Activated CD4-positive, alpha-beta T cell treated with anti-CD3 and anti-CD28 coated beads, Interleukin-10, Interleukin-2, amounts not matched to agents 100 ng/mL and 50 ng/mL, durations not matched to agents 16 hours and 8 hours (primary cell): ENCODE results near the gene CBFA2T2.

Source experiments
- DNase-seq: peaks from one replicate; pipeline ENCODE4 v3.0.0-alpha.2; 2020

Gene CBFA2T2

GRCh38 chr20:33669873-33670640, 180.2 kb downstream of the CBFA2T2 start:
- DNase-seq: no peak

DNA sequence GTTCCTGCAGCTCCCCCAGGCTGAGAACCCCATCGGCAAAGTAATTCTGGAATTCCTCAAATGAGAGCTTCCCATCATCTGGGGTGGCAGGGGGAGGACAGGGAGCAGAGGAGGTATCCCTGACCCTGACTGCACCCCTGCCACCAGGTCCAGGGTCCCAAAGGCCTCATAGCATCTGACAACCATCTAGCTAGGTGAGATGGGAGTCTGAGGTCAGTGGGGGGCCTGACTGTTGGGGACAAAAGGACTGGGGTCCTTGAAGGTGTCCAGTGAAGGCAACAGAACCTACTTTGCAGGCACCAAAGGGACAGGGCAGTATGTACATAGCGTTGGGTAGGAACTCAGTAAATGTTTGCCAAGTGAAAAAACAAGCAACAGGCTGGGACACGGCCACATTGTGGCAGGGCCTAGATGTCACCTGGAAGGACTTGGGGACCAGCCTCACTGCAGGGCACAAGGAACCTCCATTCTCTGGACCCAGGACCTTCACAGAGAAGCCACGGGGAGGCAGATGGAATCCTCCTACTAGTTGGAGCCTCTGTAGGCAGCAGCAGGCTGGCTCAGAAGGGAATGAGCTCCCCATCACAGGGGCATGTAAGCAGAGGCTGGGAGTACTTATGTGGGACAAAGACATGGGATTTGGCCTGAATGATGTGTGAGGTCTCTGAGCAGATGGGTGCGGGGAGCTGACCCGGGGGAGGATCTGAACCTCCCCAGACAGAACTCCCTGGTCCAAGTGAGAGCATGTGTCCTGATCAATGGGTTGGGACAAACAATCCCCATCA, 181.0 kb downstream of the CBFA2T2 start:
- no peak for DNase-seq

GRCh38 chr20:33671573-33672288, 181.8 kb downstream of the CBFA2T2 start:
- DNase-seq: no peak

DNA sequence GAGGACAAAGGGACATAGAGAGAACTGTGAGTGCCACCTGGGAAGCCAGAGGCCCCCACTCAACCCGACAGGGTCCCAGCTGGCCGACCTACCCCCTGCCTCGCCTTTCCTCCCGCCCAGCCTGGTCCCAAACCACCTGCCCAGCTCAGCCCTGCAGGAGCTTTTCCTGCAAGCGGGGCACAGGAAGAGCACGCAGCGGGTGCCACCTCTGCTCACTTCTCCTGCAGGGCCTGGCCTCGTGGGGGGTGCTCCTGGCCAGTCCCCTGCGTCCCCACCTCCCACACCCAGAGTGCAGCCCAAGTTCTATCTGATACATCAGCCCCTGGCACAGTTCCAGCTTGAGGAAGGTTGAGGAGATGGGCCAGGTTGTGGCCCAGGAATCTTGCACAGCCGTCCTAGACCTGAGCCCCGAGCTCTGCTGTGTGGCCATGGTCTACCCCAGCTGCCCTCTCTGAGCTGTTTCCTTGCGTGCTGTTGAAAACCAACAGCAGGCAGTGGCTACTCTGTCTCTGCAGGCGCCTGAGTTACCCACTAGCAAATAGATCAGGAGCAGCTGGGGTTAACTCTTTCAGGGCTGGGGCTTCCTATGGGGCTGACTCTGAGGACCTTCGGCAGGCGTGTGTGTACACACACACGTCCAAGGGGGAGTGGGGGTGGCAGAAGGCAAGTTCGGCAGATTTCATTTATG, 182.7 kb downstream of the CBFA2T2 start:
- DNase-seq: no peak

GRCh38 chr20:33673114-33673409, 183.2 kb downstream of the CBFA2T2 start:
- DNase-seq: no peak

DNA sequence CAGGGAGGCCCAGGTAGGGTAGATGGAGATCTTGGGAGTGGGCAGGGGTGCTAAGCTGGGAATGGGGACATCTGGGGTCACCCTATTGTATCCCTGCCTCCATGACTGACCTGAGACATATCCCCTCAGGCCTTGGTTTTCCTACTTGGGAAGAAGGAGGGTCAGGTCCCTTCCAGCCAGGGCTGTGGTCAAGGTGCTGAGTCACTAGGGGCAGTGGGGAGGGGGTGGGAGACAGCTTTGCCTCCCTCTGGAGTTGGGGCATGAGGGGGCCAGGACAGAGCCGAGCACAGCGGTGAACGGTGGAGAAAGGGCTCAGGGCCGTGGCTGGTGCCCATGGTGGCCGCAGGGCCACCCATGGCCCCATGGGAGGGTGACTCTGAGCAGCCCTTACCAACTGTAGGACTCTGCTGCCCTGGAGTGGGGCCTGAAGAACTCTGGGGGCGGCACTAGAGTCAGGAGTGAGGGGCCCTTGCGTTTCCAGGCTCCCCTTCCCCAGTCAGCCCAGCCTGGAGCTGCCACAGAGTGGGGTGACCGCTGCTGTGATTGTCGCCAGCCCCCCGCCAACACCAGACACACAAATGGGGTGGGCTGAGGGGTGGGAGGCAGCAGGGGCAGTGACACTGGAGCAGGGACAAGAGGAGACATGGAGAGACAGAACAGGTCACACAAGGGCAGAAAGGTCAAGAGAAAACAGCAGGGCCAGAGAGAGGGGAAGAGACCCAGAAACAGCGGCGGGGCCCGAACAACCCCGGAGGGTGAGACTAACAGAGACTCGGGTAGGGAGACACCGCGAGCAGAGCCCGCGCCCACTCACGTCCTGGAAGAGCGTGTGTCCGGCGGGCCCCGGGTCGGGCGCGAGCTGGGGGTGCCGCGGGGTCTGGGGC, 183.8 kb downstream of the CBFA2T2 start:
- DNase-seq: no peak

DNA sequence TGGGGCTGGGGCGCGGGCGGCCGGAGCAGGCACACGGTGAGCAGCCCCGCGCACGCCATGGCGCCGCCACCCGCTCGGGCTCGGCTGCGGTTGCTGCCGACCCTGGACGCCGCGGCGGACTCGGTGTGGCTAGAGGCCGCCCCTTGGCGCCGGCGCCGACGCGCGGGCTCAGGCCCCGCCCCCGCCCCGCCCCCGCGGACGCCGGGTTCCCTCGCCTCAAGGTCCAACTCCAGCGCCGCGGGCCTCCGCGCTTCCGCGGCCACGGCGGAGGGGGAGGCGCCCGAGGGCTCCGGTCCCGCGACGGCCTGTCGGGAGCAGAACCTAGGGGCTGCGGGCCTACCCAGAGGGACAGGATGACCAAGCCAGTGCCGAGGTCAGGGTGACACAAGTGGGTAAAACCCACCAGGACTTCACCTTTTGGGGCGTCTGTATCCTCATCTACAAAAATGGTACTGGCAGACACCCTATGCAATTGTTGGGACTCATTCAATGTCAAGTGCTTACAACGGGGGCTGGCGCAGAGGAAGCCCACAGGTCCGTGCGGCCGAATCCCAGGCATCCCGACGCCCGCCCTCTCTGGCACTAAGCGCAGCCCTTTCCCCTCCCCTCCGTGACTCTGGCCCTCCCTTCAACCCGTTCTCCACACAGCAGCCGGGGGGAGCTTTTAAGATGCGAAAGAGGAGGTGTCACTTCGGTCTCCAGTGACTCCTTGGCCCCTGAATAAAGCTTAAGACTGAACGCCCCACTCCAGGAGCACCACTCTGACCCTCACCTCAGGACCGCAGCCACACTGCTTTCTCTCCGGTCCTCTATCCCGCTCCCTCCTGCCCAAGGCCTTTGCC, 184.6 kb downstream of the CBFA2T2 start, which contains the start of gene NECAB3:
Gene NECAB3, minus strand, starts transcription at position 135 of the 842 bp plus-strand sequence. Its CDS starts 76 bp downstream, at position 59.
- DNase-seq: peak; percentile 78

GRCh38 chr20:33675136-33675959, 185.5 kb downstream of the CBFA2T2 start:
- no peak for DNase-seq

- no peak for DNase-seq
Measured at GRCh38 chr20:33676121-33676520, 186.2 kb downstream of the CBFA2T2 start.

DNA sequence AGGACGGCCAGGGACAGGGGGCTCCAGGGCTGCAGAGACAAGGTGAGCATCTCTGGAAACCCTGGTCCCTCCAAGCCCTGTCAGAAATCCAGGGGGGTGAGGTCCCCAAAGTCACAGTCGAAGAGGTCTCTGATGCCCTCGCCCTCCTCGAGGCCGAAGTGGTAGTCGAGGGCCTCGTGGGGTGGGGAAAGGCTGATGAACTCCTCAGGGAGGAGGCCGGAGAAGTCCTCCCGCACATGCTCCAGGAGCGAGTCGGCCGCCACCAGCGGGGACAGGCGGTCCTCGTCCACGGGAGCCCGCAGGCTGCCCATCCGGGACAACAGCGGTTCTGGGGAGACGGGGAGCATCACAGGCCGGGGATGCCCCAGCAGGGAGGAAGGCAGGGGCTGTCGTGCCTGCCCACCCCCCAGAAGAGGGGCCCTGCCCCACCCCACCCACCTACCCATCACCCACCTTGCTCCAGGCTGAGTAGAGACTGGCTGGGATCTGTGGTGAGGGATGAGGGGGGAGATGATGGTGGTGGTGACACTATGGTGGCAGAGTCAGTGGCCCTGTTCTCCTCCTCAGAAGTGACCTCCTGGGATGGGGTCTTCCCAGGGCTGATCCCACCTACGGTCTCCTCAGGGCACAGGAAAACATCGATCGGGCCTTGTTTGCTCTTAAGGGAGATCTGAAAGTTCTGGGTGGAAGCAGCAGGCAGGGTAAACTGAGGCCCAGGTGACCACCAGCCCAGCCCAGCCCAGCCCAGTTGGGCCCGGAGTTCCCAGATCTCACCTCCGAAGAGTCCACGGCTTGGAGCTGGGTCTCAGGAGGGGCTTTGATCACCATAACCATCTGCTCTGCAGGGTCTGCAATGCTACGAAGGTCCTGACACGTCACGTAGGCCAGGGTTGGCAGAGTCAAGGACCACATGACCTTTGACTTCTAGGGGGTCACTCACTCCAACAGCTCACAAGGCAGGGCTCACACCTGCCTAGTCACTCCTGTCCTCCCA, 187.1 kb downstream of the CBFA2T2 start:
- no peak for DNase-seq

DNA sequence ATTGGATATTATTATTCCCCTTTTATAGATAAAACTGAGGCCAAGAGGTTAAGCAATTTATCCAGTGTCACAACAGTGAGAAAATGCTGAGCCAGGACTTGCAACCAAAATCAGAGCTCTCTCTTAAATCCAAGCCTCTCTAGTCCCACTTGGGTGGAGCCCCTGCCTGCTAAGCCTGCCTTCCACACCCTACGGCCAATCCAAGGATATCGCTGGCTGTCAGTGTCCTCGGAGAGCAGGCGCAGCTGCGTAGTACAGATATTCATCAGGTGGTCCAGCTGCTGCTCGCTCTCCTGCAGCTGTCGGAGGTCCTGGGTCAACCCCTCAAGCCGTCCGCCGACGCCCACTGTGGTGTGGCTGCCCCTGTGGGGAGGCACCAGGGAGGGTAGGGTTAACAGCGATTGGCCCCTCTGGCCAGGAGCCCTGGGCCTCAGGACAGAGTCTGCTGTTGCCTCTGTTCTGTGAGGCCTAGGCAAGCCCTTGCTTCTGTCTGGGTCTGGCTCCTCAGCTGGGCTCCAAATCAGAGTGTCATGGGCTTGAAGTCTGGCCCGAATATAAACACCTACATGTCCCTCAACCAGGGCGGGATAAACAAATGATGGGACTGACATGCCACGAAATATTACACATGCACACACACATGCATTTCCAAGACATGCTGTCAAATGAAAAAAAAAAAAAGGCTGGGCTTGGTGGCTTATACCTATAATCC, 188.3 kb downstream of the CBFA2T2 start:
- no peak for DNase-seq

- peak; percentile 83 for DNase-seq
Measured at GRCh38 chr20:33679758-33680485, 190.0 kb downstream of the CBFA2T2 start.

DNA sequence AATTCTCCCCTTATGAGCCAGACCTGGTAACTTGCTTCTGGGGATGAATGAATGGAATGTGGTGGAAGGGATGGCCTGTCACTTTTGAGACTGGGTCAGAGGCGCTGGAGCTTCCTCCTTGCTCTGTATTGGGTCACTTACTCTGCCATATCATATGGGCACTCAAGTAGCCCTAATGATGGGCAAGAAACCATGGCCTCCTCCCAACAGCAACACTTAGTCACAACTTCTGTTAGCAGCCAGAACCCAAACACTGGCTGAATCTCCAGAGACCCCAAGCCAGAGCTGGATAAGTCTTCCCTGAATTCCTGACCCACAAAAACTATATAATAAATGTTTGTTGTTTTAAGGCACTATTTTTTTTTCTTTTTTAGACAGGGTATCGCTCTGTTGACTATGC, 190.8 kb downstream of the CBFA2T2 start:
- DNase-seq: no peak

DNA sequence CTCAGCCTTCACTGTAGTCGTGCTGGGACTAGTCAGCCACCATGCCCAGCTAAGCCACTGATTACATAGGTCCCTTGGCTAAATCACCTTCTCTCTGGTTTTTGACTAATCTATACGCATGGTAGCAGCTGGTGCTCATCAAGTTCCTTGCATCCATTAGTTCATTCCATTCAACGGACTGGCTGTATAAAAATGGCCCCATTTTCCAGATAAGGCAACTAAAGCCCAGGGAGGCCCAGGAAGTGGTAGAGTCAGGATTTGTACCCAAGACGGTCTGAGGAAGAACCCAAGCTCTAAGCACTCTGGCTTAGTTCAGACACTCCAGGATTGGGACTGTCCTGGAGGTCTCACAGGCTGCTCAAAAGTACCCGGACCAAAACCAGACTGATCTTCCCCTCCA, 191.4 kb downstream of the CBFA2T2 start:
- DNase-seq: no peak

- DNase-seq: peak; percentile 48
Measured at GRCh38 chr20:33681728-33682353, 191.9 kb downstream of the CBFA2T2 start.

- DNase-seq: no peak
Measured at GRCh38 chr20:33684533-33685327, 194.8 kb downstream of the CBFA2T2 start.
